ENCODE results near the gene B3GALNT2.

DNA sequence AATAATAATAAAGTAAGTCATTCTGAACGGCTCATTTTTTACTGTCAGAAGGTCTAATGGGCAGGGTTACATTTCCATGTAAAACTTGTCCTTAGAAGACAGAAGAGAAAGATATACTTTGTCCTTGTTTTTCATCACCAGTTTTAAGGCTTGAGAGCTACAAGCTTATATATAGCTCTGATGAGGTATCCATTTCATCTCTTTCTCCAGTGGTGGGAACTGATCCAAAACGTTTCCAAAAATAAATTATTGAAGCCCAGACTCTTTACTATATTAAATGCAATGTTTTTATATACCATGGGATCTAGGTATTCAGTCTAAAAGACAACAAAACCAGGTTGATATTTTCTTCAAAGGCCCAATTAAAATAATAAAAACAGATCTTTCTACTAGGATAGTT is 8.7 kb downstream of the B3GALNT2 start:
- TF ChIP-seq, protein P1, sequence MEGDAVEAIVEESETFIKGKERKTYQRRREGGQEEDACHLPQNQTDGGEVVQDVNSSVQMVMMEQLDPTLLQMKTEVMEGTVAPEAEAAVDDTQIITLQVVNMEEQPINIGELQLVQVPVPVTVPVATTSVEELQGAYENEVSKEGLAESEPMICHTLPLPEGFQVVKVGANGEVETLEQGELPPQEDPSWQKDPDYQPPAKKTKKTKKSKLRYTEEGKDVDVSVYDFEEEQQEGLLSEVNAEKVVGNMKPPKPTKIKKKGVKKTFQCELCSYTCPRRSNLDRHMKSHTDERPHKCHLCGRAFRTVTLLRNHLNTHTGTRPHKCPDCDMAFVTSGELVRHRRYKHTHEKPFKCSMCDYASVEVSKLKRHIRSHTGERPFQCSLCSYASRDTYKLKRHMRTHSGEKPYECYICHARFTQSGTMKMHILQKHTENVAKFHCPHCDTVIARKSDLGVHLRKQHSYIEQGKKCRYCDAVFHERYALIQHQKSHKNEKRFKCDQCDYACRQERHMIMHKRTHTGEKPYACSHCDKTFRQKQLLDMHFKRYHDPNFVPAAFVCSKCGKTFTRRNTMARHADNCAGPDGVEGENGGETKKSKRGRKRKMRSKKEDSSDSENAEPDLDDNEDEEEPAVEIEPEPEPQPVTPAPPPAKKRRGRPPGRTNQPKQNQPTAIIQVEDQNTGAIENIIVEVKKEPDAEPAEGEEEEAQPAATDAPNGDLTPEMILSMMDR (tag by site-specific recombination; IDR thresholded peaks at IDR 0.05) = no peak
- TF ChIP-seq ZNF670 (tag by site-specific recombination; IDR thresholded peaks at IDR 0.05; ENCODE audit: low read depth) (no peak), ZNF621 (tag by site-specific recombination; IDR thresholded peaks at IDR 0.05) (no peak), ZFP37 (tag by site-specific recombination; IDR thresholded peaks at IDR 0.05) (no peak), TRIM28 (IDR thresholded peaks at IDR 0.05; ENCODE audit: borderline replicate concordance, low read length) (no peak), GLIS1 (tag by site-specific recombination; IDR thresholded peaks at IDR 0.05) (no peak), ZNF777 (tag by site-specific recombination; IDR thresholded peaks at IDR 0.05; ENCODE audit: borderline replicate concordance) (no peak), ZNF707 (tag by site-specific recombination; IDR thresholded peaks at IDR 0.05) (no peak), ZNF416 (tag by site-specific recombination; IDR thresholded peaks at IDR 0.05) (no peak), TCF7L2 (IDR thresholded peaks at IDR 0.05; ENCODE audit: borderline replicate concordance, low read depth, low read length) (no peak), BCL11B (tag by site-specific recombination; IDR thresholded peaks at IDR 0.05; ENCODE audit: low read depth) (no peak), ZNF624 (tag by site-specific recombination; IDR thresholded peaks at IDR 0.05) (no peak)
- TF ChIP-seq, protein P2, sequence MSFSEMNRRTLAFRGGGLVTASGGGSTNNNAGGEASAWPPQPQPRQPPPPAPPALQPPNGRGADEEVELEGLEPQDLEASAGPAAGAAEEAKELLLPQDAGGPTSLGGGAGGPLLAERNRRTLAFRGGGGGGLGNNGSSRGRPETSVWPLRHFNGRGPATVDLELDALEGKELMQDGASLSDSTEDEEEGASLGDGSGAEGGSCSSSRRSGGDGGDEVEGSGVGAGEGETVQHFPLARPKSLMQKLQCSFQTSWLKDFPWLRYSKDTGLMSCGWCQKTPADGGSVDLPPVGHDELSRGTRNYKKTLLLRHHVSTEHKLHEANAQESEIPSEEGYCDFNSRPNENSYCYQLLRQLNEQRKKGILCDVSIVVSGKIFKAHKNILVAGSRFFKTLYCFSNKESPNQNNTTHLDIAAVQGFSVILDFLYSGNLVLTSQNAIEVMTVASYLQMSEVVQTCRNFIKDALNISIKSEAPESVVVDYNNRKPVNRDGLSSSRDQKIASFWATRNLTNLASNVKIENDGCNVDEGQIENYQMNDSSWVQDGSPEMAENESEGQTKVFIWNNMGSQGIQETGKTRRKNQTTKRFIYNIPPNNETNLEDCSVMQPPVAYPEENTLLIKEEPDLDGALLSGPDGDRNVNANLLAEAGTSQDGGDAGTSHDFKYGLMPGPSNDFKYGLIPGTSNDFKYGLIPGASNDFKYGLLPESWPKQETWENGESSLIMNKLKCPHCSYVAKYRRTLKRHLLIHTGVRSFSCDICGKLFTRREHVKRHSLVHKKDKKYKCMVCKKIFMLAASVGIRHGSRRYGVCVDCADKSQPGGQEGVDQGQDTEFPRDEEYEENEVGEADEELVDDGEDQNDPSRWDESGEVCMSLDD (tag by site-specific recombination; IDR thresholded peaks at IDR 0.05) = no peak
